PC-3 (cell line): ENCODE results near the gene SLC38A11.

ENCODE experiments used
- EZH2 ChIP-seq: fragments of 300-600 bp; sonication (generic); IDR thresholded peaks from one replicate; pipeline ENCODE4 v1.6.1; 2017; ENCODE audit warnings: antibody characterized with exemption, mild to moderate bottlenecking, low read length; ENCODE audit not compliant: unreplicated experiment
- TF ChIP-seq, protein P1 (sequence below): fragments of 300-600 bp; sonication (generic); conservative IDR thresholded peaks from 2 replicates; pipeline ENCODE4 v1.5.1; 2017; ENCODE audit warnings: antibody characterized with exemption, low read depth, mild to moderate bottlenecking, low read length

DNA sequence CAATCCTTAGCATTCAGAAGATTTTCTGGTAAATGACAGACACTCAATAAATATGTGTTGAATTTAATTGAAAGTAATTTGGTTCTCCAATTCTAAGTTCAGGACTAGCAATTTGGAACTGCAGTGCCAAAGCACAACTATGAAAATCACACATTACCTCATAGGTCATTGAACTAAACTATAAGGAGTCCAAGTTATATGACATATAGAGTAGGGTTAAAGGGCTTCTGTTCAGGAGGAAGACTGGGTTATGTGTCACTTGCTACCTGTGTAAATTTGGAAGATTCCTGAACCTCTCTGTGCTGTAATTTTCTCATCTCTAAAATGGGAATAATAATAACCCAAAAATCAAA, 85.9 kb downstream of the SLC38A11 start:
- TF ChIP-seq, protein P1, sequence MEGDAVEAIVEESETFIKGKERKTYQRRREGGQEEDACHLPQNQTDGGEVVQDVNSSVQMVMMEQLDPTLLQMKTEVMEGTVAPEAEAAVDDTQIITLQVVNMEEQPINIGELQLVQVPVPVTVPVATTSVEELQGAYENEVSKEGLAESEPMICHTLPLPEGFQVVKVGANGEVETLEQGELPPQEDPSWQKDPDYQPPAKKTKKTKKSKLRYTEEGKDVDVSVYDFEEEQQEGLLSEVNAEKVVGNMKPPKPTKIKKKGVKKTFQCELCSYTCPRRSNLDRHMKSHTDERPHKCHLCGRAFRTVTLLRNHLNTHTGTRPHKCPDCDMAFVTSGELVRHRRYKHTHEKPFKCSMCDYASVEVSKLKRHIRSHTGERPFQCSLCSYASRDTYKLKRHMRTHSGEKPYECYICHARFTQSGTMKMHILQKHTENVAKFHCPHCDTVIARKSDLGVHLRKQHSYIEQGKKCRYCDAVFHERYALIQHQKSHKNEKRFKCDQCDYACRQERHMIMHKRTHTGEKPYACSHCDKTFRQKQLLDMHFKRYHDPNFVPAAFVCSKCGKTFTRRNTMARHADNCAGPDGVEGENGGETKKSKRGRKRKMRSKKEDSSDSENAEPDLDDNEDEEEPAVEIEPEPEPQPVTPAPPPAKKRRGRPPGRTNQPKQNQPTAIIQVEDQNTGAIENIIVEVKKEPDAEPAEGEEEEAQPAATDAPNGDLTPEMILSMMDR: no peak
- TF ChIP-seq EZH2: no peak
